ENCODE data around the gene ZNF219. TPM values are rescaled to one million over a fixed set of nuclear protein-coding genes. Genes with fewer than 3 reads are reported as not detected.

The ZNF219 gene
- total and polyA plus RNA-seq, 2 of the 13 experiments (the other 11 are each of a cell fraction or from before 2014, with no cell fraction given), result 34.5 to 36.6 TPM

- 84% methylated on average over 8 of the region's 8 CpGs for WGBS (ENCODE audit: low lambda C conversion rate)
- peak overlapping the region; percentile 97 for H3K27ac ChIP-seq (ENCODE audit: extremely low read length, insufficient read depth, low read length)
- CTCF ChIA-PET (ENCODE audit: low intra/inter-chr PET ratio, low total read pairs), result interaction anchor here (1.1 to 8.0 kb wide), 5 partner anchors 12 to 93 kb away, joined by 3 to 320 read pairs (median 20); partner anchors contain the start of genes ARHGEF40 and ZNF219
- peak overlapping the region; percentile 61 to 82 (median 66) for H3K4me3 ChIP-seq (replicated peaks in 1 of 3; ENCODE audit: insufficient read depth in 1 of 3, low read depth in 2 of 3, low read length in 3 of 3)
- H3K9ac ChIP-seq (ENCODE audit: insufficient read depth, low read depth, low read length), result peak overlapping the region; percentile 95
- in situ Hi-C loops (cut with HindIII; ENCODE audit: extremely low pct_ligation_motif_present, low pct_unique_long_range_greater_than_20kb), result no loop called here
- H3K27me3 ChIP-seq (ENCODE audit: control insufficient read depth in 1 of 2, insufficient read depth in 2 of 2, low read length in 2 of 2), result no peaks in the 10 kb centered on the region; a peak in 1 of 5 replicates
- H3K4me1 ChIP-seq (ENCODE audit: insufficient read depth, low read length), result peaks cover 80% of the 10 kb centered on the region
- DNase-seq (ENCODE audit: low spot score) (no peak), ATAC-seq (no peak), FAIRE-seq (no peak)
- BruUV-seq (replicated peaks), result no TSS peak
- H4K20me1 ChIP-seq (ENCODE audit: insufficient read depth, low read length), result no peaks in the 10 kb centered on the region
- peaks cover 11% of the 10 kb centered on the region for H3K79me2 ChIP-seq (ENCODE audit: insufficient read depth, low read length)
- POLR2A ChIA-PET, result interaction anchor here (1.1 to 6.5 kb wide), 17 partner anchors 10 to 423 kb away, joined by 3 to 141 read pairs (median 9); partner anchors contain the start of gene ARHGEF40
- H3K4me2 ChIP-seq (ENCODE audit: low read depth, low read length), result peak overlapping the region; percentile 94
- TF ChIP-seq YY1 (IDR thresholded peaks at IDR 0.05; ENCODE audit: insufficient read depth, insufficient replicate concordance, low read depth, low read length) (peak; percentile 18), SMAD3 (CRISPR knock-in tag; IDR thresholded peaks at IDR 0.05) (no peak), ZNF24 (IDR thresholded peaks at IDR 0.05) (no peak), ZNF572 (CRISPR knock-in tag; IDR thresholded peaks at IDR 0.05) (0 out of 2 replicates have a peak, but pooled peaks have one; percentile 43), HDAC1 (CRISPR knock-in tag; IDR thresholded peaks at IDR 0.05) (0 out of 2 replicates have a peak, but pooled peaks have one; percentile 30), ZNF512B (CRISPR knock-in tag; IDR thresholded peaks at IDR 0.05; ENCODE audit: borderline replicate concordance) (0 out of 2 replicates have a peak, but pooled peaks have one; percentile 14)
- H2AFZ ChIP-seq (ENCODE audit: low read length), result peak overlapping the region; percentile 33
- intact Hi-C loops (cut with micrococcal nuclease; ENCODE audit: unreplicated experiment), result no loop called here
- H3K36me3 ChIP-seq (replicated peaks in 1 of 2; ENCODE audit: control insufficient read depth in 1 of 2, insufficient read depth in 2 of 2, low read length in 2 of 2), result no peaks in the 10 kb centered on the region
- H3K9me3 ChIP-seq (ENCODE audit: low read length), result no peaks in the 10 kb centered on the region
Observed at GRCh38 chr14:21105095-21105494, 6.6 kb upstream of the ZNF219 start.

Measured in HepG2 (cell line).